Mesothelial cell of epicardium (in vitro differentiated cells): ENCODE results near the gene GLRX5. TPM values are rescaled to one million over a fixed set of nuclear protein-coding genes. Genes with fewer than 3 reads are reported as not detected.
A peak's percentile ranks its signal among the peaks of the same experiment; 100 is the strongest.

Source experiments
- DNase-seq, 2 experiments: peaks; one replicate each; pipeline ENCODE4 v3.0.0; 2021; ENCODE audit warnings: low spot score in 2 of 2; ENCODE audit not compliant: unreplicated experiment in 2 of 2
- H3K27ac Mint-ChIP-seq: 2 replicates; pipeline ENCODE4 v1.8.0; 2021; ENCODE audit warnings: mixed read lengths
- H3K27me3 Mint-ChIP-seq: 2 replicates; pipeline ENCODE4 v1.8.0; 2021; ENCODE audit warnings: low read depth, mixed read lengths
- H3K36me3 Mint-ChIP-seq: 2 replicates; pipeline ENCODE4 v1.8.0; 2021; ENCODE audit warnings: mixed read lengths
- H3K4me1 Mint-ChIP-seq: 2 replicates; pipeline ENCODE4 v1.8.0; 2021; ENCODE audit warnings: mixed read lengths
- H3K4me3 Mint-ChIP-seq: 2 replicates; pipeline ENCODE4 v1.8.0; 2021; ENCODE audit warnings: mild to moderate bottlenecking, moderate library complexity, mixed read lengths
- H3K9me3 Mint-ChIP-seq: 2 replicates; pipeline ENCODE4 v1.8.0; 2021; ENCODE audit warnings: mixed read lengths
- CTCF ChIP-seq: fragments of 200-600 bp; sonication (generic); IDR thresholded peaks from one replicate; pipeline ENCODE4 v1.5.0; 2021; ENCODE audit warnings: antibody characterized with exemption; ENCODE audit not compliant: unreplicated experiment
- total RNA-seq: library from RNA; stranded (reverse); gene quantifications from 3 replicates; pipeline ENCODE4 v1.2.1, GENCODE V29; 2021

The GLRX5 gene
- total RNA-seq, 1 donor from 2014 or later, result 38.4 TPM

- TF ChIP-seq CTCF, result no peak
- Mint-ChIP-seq H3K36me3 (no peaks in the 10 kb centered on the region), H3K4me1 (peaks cover 9% of the 10 kb centered on the region), H3K27ac (no peak overlapping the region), H3K27me3 (peaks cover 8% of the 10 kb centered on the region), H3K9me3 (peaks cover 14% of the 10 kb centered on the region), H3K4me3 (no peak overlapping the region)
- no peak for DNase-seq
Observed at GRCh38 chr14:95493976-95494375, 40.9 kb upstream of the GLRX5 start.

GRCh38 chr14:95494456-95494855, 40.4 kb upstream of the GLRX5 start:
- Mint-ChIP-seq H3K4me1 (peaks cover 9% of the 10 kb centered on the region), H3K4me3 (no peak overlapping the region), H3K27ac (no peak overlapping the region), H3K27me3 (peaks cover 10% of the 10 kb centered on the region), H3K36me3 (no peaks in the 10 kb centered on the region), H3K9me3 (peaks cover 14% of the 10 kb centered on the region)
- DNase-seq, result no peak
- TF ChIP-seq CTCF, result no peak

- H3K4me3 Mint-ChIP-seq, result no peak overlapping the region
- H3K36me3 Mint-ChIP-seq, result no peaks in the 10 kb centered on the region
- H3K27ac Mint-ChIP-seq, result no peak overlapping the region
- TF ChIP-seq CTCF, result no peak
- no peak for DNase-seq
- H3K27me3 Mint-ChIP-seq, result peaks cover 10% of the 10 kb centered on the region
- peaks cover 14% of the 10 kb centered on the region for H3K9me3 Mint-ChIP-seq
- H3K4me1 Mint-ChIP-seq, result peaks cover 9% of the 10 kb centered on the region
Observed at GRCh38 chr14:95495076-95495475, 39.8 kb upstream of the GLRX5 start.

DNA sequence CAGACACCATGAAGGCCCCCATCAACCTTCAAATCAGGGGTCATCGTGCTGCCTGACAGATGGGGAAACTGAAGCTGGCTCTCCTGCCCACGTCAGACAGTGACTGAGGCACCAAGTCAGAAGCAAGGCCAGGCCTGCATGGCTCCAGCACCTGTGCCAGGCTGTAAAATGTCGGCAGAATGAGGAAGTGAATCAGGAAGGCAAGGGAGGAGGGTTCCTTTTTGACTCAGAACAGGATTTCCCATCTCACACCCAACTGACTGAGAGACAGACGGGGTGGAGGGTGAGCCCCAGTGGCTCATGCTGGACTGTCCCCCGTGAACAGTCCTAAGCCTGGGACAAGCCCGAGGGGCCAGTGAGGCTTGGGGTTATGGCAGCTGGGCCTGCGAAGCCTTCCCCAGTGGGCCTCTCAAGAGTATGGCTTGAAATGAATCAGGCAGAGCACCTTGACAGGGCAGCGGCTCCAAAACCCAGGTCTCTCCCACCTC, 39.3 kb upstream of the GLRX5 start:
- Mint-ChIP-seq H3K4me1 (peaks cover 9% of the 10 kb centered on the region), H3K4me3 (no peak overlapping the region), H3K36me3 (no peaks in the 10 kb centered on the region), H3K27me3 (peaks cover 12% of the 10 kb centered on the region), H3K9me3 (peaks cover 14% of the 10 kb centered on the region), H3K27ac (no peak overlapping the region)
- TF ChIP-seq CTCF, result no peak
- DNase-seq, result no peak

GRCh38 chr14:95496111-95496681, 38.7 kb upstream of the GLRX5 start:
- no peak for DNase-seq
- peaks cover 9% of the 10 kb centered on the region for H3K4me1 Mint-ChIP-seq
- no peaks in the 10 kb centered on the region for H3K36me3 Mint-ChIP-seq
- peaks cover 12% of the 10 kb centered on the region for H3K9me3 Mint-ChIP-seq
- H3K4me3 Mint-ChIP-seq, result no peak overlapping the region
- peak overlapping the region; percentile 31 for H3K27ac Mint-ChIP-seq
- TF ChIP-seq CTCF, result no peak
- peaks cover 18% of the 10 kb centered on the region for H3K27me3 Mint-ChIP-seq
